Fibroblast of upper back skin (primary cell): ENCODE measurements around the gene IMP3.
"Not testable (repeated sequence)": the region's sequence is repeated elsewhere in the genome, so short reads cannot be mapped to it uniquely, and the experiment has no call there.

Experiments used
- DNase-seq: peaks from one replicate; pipeline ENCODE4 v3.0.0-alpha.2; 2013

The IMP3 gene

GRCh38 chr15:75649848-75650247 is 9.8 kb upstream of the IMP3 start:
- no peak for DNase-seq

GRCh38 chr15:75649045-75649761 is 9.2 kb upstream of the IMP3 start:
- no peak for DNase-seq

GRCh38 chr15:75648156-75649000 is 8.4 kb upstream of the IMP3 start:
- peak; percentile 37 for DNase-seq

- DNase-seq = peak; percentile 84
Observed at GRCh38 chr15:75647370-75648155, 7.5 kb upstream of the IMP3 start, which contains the start of gene SNX33. SNX33 (plus strand) TSS chr15:75647912; CDS start chr15:75649103, 1,191 bp downstream.

GRCh38 chr15:75646944-75647364 is 6.9 kb upstream of the IMP3 start:
- DNase-seq = no peak

GRCh38 chr15:75646112-75646943 is 6.3 kb upstream of the IMP3 start:
- DNase-seq = no peak

- peak; percentile 43 for DNase-seq
Observed at GRCh38 chr15:75644376-75644775, 4.4 kb upstream of the IMP3 start.

- no peak for DNase-seq
Observed at GRCh38 chr15:75641603-75642002, 1.6 kb upstream of the IMP3 start.

GRCh38 chr15:75641179-75641503 is 1.1 kb upstream of the IMP3 start:
- no peak for DNase-seq

GRCh38 chr15:75640483-75641178 is 607 bp upstream of the IMP3 start:
- peak; percentile 60 for DNase-seq

GRCh38 chr15:75639191-75639708 is 774 bp downstream of the IMP3 start:
- no peak for DNase-seq

- DNase-seq = no peak
Observed at GRCh38 chr15:75637245-75638009, 2.6 kb downstream of the IMP3 start.

GRCh38 chr15:75636026-75636425 is 4.0 kb downstream of the IMP3 start:
- no peak for DNase-seq

GRCh38 chr15:75633922-75634321 is 6.1 kb downstream of the IMP3 start:
- not testable (repeated sequence) for DNase-seq

- no peak for DNase-seq
Observed at GRCh38 chr15:75631935-75632334, 8.1 kb downstream of the IMP3 start.

- DNase-seq = peak; percentile 93
Observed at GRCh38 chr15:75625542-75626347, 14.3 kb downstream of the IMP3 start, which contains the start of gene SNUPN. SNUPN (minus strand) TSS chr15:75625725; CDS start chr15:75621051, 4,674 bp downstream.

GRCh38 chr15:75622505-75622904 is 17.5 kb downstream of the IMP3 start:
- DNase-seq = no peak

GRCh38 chr15:75620841-75621391 is 19.1 kb downstream of the IMP3 start:
- peak; percentile 93 for DNase-seq

GRCh38 chr15:75620058-75620820 is 19.8 kb downstream of the IMP3 start:
- DNase-seq = peak; percentile 85
